PC-3 (cell line): ENCODE measurements around the gene CHST11. TPM values are rescaled to one million over a fixed set of nuclear protein-coding genes. Genes with fewer than 3 reads are reported as not detected.

Experiments used
- ATAC-seq: fragments of 200-7000 bp; cut with Tn5 transposase; 2 replicates; pipeline ENCODE4 v1.9.1; 2020; ENCODE audit warnings: mild to moderate bottlenecking, moderate library complexity
- BruUV-seq: library from RNA; stranded (reverse); fragments of 400-500 nt; replicated peaks from 2 replicates; lab custom pipeline; 2021; lab: Mats Ljungman, UMichigan
- CTCF ChIA-PET: fragments of 300-600 bp; sonication (Branson Sonifier 250); formaldehyde crosslinking; loops from one replicate; lab custom pipeline; 2022; ENCODE audit warnings: antibody characterized with exemption; lab: Charles Lee
- POLR2A ChIA-PET: fragments of 300-600 bp; sonication (Branson Sonifier 250); formaldehyde crosslinking; loops from one replicate; lab custom pipeline; 2022; ENCODE audit warnings: antibody characterized with exemption; ENCODE audit not compliant: unreplicated experiment; lab: Charles Lee
- DNase-seq: peaks from one replicate; pipeline ENCODE4 v3.0.0-alpha.2; 2015
- H2AFZ ChIP-seq: fragments of 300-600 bp; sonication (generic); 2 replicates; pipeline ENCODE4 v1.6.0; 2016; ENCODE audit warnings: antibody characterized with exemption, low read length
- H3F3A ChIP-seq: fragments of 300-600 bp; sonication (generic); one replicate; pipeline ENCODE4 v1.6.0; 2017; ENCODE audit warnings: antibody characterized with exemption, low read length, control low read depth, mild to moderate bottlenecking; ENCODE audit not compliant: unreplicated experiment
- H3K27ac ChIP-seq: fragments of 300-600 bp; sonication (generic); 2 replicates; pipeline ENCODE4 v1.5.1; 2016; ENCODE audit warnings: mild to moderate bottlenecking, low read length
- H3K27me3 ChIP-seq: fragments of 300-600 bp; sonication (generic); 2 replicates; pipeline ENCODE4 v1.6.1; 2016; ENCODE audit warnings: low read length, mixed read lengths
- H3K36me3 ChIP-seq: fragments of 300-600 bp; sonication (generic); 2 replicates; pipeline ENCODE4 v1.6.1; 2016; ENCODE audit warnings: low read depth, mixed run types, low read length, mixed read lengths
- H3K4me1 ChIP-seq: fragments of 300-600 bp; sonication (generic); 2 replicates; pipeline ENCODE4 v1.5.1; 2016; ENCODE audit warnings: low read length; ENCODE audit not compliant: insufficient read depth
- H3K4me2 ChIP-seq: fragments of 300-600 bp; sonication (generic); 2 replicates; pipeline ENCODE4 v1.6.0; 2016; ENCODE audit warnings: low read length
- H3K4me3 ChIP-seq: fragments of 300-600 bp; sonication (generic); 2 replicates; pipeline ENCODE4 v1.5.1; 2016; ENCODE audit warnings: mild to moderate bottlenecking, low read length, mixed read lengths
- H3K79me2 ChIP-seq: fragments of 300-600 bp; sonication (generic); 2 replicates; pipeline ENCODE4 v1.6.1; 2017; ENCODE audit warnings: low read length, mixed read lengths
- H3K9ac ChIP-seq: fragments of 300-600 bp; sonication (generic); 2 replicates; pipeline ENCODE4 v1.6.0; 2016; ENCODE audit warnings: mild to moderate bottlenecking, low read length
- H3K9me2 ChIP-seq: fragments of 300-600 bp; sonication (generic); replicated peaks from 2 replicates; pipeline ENCODE4 v1.6.1; 2016; ENCODE audit warnings: mixed run types, low read length, mixed read lengths
- H3K9me3 ChIP-seq: fragments of 300-600 bp; sonication (generic); 2 replicates; pipeline ENCODE4 v1.6.1; 2016; ENCODE audit warnings: low read length, mixed read lengths
- H4K20me1 ChIP-seq: fragments of 300-600 bp; sonication (generic); 2 replicates; pipeline ENCODE4 v1.6.1; 2016; ENCODE audit warnings: low read length, mixed read lengths
- EZH2 ChIP-seq: fragments of 300-600 bp; sonication (generic); IDR thresholded peaks from one replicate; pipeline ENCODE4 v1.6.1; 2017; ENCODE audit warnings: antibody characterized with exemption, mild to moderate bottlenecking, low read length; ENCODE audit not compliant: unreplicated experiment
- EZH2phosphoT487 ChIP-seq: fragments of 300-600 bp; sonication (generic); IDR thresholded peaks from 2 replicates; pipeline ENCODE4 v1.6.1; 2018; ENCODE audit warnings: mild to moderate bottlenecking, antibody characterized with exemption, low read length, borderline replicate concordance
- intact Hi-C: fragments of 100-400 bp; cut with micrococcal nuclease; formaldehyde crosslinking; loops from 2 replicates; pipeline ENCODE4 v1.9.0; 2023
- total RNA-seq: library from RNA; depleted of rRNA; stranded (reverse); fragments of >200 nt; gene quantifications from 2 replicates; pipeline ENCODE4 v1.2.3, GENCODE V29; 2014
- TF ChIP-seq, protein P1 (sequence below): fragments of 300-600 bp; sonication (generic); conservative IDR thresholded peaks from 2 replicates; pipeline ENCODE4 v1.5.1; 2017; ENCODE audit warnings: antibody characterized with exemption, low read depth, mild to moderate bottlenecking, low read length

CHST11 gene
- total RNA-seq, 1 experiment from 2014 or later, result 53.5 TPM

GRCh38 chr12:104691721-104692556 lies 235.2 kb downstream of the CHST11 start:
- Histone ChIP-seq H3K4me1 (no peaks in the 10 kb centered on the region), H3K9me2 (no peaks in the 10 kb centered on the region), H2AFZ (no peak overlapping the region), H3K79me2 (no peaks in the 10 kb centered on the region), H3K36me3 (peaks cover 4% of the 10 kb centered on the region; the same call in 1 of the 2 replicates), H3K4me3 (no peak overlapping the region), H3K4me2 (no peak overlapping the region), H3F3A (no peaks in the 10 kb centered on the region), H3K9me3 (no peaks in the 10 kb centered on the region), H3K9ac (no peak overlapping the region), H3K27me3 (no peaks in the 10 kb centered on the region), H3K27ac (no peak overlapping the region), H4K20me1 (no peaks in the 10 kb centered on the region)
- TF ChIP-seq, protein P1, sequence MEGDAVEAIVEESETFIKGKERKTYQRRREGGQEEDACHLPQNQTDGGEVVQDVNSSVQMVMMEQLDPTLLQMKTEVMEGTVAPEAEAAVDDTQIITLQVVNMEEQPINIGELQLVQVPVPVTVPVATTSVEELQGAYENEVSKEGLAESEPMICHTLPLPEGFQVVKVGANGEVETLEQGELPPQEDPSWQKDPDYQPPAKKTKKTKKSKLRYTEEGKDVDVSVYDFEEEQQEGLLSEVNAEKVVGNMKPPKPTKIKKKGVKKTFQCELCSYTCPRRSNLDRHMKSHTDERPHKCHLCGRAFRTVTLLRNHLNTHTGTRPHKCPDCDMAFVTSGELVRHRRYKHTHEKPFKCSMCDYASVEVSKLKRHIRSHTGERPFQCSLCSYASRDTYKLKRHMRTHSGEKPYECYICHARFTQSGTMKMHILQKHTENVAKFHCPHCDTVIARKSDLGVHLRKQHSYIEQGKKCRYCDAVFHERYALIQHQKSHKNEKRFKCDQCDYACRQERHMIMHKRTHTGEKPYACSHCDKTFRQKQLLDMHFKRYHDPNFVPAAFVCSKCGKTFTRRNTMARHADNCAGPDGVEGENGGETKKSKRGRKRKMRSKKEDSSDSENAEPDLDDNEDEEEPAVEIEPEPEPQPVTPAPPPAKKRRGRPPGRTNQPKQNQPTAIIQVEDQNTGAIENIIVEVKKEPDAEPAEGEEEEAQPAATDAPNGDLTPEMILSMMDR, result no peak
- no peak for ATAC-seq
- no TSS peak for BruUV-seq
- ChIA-PET CTCF (no interaction called here), POLR2A (no interaction called here)
- no peak for DNase-seq
- intact Hi-C loops, result no loop called here

DNA sequence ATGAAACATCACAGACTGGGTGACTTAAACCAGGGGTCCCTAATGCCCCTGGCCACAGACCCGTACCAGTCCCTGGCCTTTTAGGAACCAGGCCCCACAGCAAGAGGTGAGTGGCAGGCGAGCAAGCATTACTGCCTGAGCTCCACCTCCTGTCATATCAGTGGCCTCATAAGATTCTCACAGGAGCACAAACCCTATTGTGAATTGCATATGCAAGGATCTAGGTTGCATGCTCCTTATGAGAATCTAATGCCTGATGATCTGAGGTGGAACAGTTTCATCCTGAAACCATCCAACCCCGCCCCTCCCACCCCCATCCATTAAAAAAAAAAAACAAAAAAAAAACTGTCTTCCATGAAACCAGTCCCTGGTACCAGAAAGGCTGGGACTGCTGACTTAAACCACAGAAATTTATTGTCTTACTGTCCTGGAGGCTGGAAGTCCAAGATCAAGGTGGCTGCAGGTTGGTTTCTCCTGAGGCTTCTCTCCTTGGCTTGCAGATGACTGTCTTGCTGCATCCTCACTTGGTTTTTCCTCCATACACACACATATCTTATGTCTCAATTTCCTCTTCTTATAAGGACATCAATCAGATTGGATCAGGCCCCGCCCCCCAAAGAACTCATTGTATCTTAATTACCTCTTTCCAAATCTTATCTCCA lies 235.9 kb downstream of the CHST11 start:
- no peaks in the 10 kb centered on the region for H3K4me1 ChIP-seq
- no peaks in the 10 kb centered on the region for H3K27me3 ChIP-seq
- no peaks in the 10 kb centered on the region for H3K9me2 ChIP-seq
- no peaks in the 10 kb centered on the region for H3F3A ChIP-seq
- ChIA-PET POLR2A (no interaction called here), CTCF (no interaction called here)
- H3K36me3 ChIP-seq, result peaks cover 4% of the 10 kb centered on the region; the same call in 1 of the 2 replicates
- ATAC-seq (no peak), DNase-seq (no peak)
- H4K20me1 ChIP-seq, result no peaks in the 10 kb centered on the region
- no TSS peak for BruUV-seq
- H3K79me2 ChIP-seq, result no peaks in the 10 kb centered on the region
- TF ChIP-seq EZH2phosphoT487 (no peak), EZH2 (no peak)
- TF ChIP-seq, protein P1, result no peak
- intact Hi-C loops, result no loop called here
- no peak overlapping the region for H3K9ac ChIP-seq
- no peak overlapping the region for H3K4me2 ChIP-seq
- H3K4me3 ChIP-seq, result no peak overlapping the region
- no peaks in the 10 kb centered on the region for H3K9me3 ChIP-seq
- H3K27ac ChIP-seq, result no peak overlapping the region
- no peak overlapping the region for H2AFZ ChIP-seq

DNA sequence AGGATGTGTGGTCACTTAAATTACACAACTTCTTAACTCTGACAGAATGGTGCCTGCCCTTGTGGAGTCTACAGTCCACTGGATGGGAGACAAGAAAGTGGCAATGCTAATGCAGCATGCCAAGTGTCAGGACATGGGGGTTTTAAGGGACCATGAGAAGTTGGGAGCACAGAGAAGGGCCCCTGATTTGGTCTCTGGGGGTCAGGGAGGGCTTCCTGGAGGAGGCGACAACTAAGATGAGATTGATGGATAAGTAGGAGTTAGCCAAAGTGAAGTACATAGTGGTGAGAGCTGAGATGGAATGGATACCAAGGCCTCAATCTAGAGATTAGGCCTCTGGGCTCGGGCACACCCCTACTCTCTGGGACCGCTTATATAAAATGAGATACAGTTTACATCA lies 236.7 kb downstream of the CHST11 start:
- ATAC-seq, result no peak
- Histone ChIP-seq H3K9me2 (no peaks in the 10 kb centered on the region), H4K20me1 (no peaks in the 10 kb centered on the region), H3K4me3 (no peak overlapping the region), H3K27ac (no peak overlapping the region), H3K27me3 (no peaks in the 10 kb centered on the region), H2AFZ (no peak overlapping the region), H3K36me3 (peaks cover 4% of the 10 kb centered on the region; the same call in 1 of the 2 replicates), H3K9me3 (no peaks in the 10 kb centered on the region), H3K4me1 (no peaks in the 10 kb centered on the region), H3K9ac (no peak overlapping the region), H3K79me2 (no peaks in the 10 kb centered on the region), H3F3A (no peaks in the 10 kb centered on the region), H3K4me2 (no peak overlapping the region)
- DNase-seq, result no peak
- ChIA-PET CTCF (no interaction called here), POLR2A (no interaction called here)
- TF ChIP-seq, protein P1, result no peak
- TF ChIP-seq EZH2, result no peak
- no peak for TF ChIP-seq EZH2phosphoT487
- no TSS peak for BruUV-seq
- intact Hi-C loops, result no loop called here
